K562 (cell line): Measurements from ENCODE around the gene MEAF6. TPM values are rescaled to one million over a fixed set of nuclear protein-coding genes. Genes with fewer than 3 reads are reported as not detected.

Source experiments
- polyA plus RNA-seq, 8 experiments: library from polyadenylated mRNA; depleted of rRNA in 4 of 8; stranded (reverse) in 5 of 8; unstranded in 3 of 8; fragments of >200 nt; fragmentation: Nextera tagmentation in 2 of 8; fragmentation: Illumina TruSeq in 1 of 8; extraction: Ambion mirVana in 2 of 8; extraction: Trizol in 1 of 8; gene quantifications; 2 replicates each; pipeline versions ENCODE4 v1.2.1 to v1.2.3, GENCODE V29; 2011 to 2014; ENCODE audit warnings: inconsistent platforms in 1 of 8, missing spikeins in 1 of 8
- total RNA-seq, 7 experiments: library from RNA; depleted of rRNA in 6 of 7; stranded (reverse); fragments of >200 nt in 6 of 7; fragmentation: Illumina TruSeq in 2 of 7; extraction: Trizol in 2 of 7; gene quantifications; 2 replicates each; pipeline versions ENCODE4 v1.2.1 to v1.2.3, GENCODE V29; 2011 to 2021; ENCODE audit warnings: low replicate concordance in 1 of 7
- TF ChIP-seq, protein P1 (sequence below): fragments of 250-450 bp; sonication (Bioruptor Pico); IDR thresholded peaks from 2 replicates; pipeline ENCODE4 v1.4.0; 2020
- TF ChIP-seq, protein P2 (sequence below): fragments of 450-650 bp; formaldehyde crosslinking; IDR thresholded peaks from 2 replicates; pipeline ENCODE4 v1.4.0; 2020; ENCODE audit warnings: mild to moderate bottlenecking, moderate library complexity

The MEAF6 gene
- total and polyA plus RNA-seq, 9 of the 15 experiments (the other 6 are each of a cell fraction or from before 2014, with no cell fraction given): 55.0 to 151 (median 92.3) TPM

- TF ChIP-seq, protein P1, sequence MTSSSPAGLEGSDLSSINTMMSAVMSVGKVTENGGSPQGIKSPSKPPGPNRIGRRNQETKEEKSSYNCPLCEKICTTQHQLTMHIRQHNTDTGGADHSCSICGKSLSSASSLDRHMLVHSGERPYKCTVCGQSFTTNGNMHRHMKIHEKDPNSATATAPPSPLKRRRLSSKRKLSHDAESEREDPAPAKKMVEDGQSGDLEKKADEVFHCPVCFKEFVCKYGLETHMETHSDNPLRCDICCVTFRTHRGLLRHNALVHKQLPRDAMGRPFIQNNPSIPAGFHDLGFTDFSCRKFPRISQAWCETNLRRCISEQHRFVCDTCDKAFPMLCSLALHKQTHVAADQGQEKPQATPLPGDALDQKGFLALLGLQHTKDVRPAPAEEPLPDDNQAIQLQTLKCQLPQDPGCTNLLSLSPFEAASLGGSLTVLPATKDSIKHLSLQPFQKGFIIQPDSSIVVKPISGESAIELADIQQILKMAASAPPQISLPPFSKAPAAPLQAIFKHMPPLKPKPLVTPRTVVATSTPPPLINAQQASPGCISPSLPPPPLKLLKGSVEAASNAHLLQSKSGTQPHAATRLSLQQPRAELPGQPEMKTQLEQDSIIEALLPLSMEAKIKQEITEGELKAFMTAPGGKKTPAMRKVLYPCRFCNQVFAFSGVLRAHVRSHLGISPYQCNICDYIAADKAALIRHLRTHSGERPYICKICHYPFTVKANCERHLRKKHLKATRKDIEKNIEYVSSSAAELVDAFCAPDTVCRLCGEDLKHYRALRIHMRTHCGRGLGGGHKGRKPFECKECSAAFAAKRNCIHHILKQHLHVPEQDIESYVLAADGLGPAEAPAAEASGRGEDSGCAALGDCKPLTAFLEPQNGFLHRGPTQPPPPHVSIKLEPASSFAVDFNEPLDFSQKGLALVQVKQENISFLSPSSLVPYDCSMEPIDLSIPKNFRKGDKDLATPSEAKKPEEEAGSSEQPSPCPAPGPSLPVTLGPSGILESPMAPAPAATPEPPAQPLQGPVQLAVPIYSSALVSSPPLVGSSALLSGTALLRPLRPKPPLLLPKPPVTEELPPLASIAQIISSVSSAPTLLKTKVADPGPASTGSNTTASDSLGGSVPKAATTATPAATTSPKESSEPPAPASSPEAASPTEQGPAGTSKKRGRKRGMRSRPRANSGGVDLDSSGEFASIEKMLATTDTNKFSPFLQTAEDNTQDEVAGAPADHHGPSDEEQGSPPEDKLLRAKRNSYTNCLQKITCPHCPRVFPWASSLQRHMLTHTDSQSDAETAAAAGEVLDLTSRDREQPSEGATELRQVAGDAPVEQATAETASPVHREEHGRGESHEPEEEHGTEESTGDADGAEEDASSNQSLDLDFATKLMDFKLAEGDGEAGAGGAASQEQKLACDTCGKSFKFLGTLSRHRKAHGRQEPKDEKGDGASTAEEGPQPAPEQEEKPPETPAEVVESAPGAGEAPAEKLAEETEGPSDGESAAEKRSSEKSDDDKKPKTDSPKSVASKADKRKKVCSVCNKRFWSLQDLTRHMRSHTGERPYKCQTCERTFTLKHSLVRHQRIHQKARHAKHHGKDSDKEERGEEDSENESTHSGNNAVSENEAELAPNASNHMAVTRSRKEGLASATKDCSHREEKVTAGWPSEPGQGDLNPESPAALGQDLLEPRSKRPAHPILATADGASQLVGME: no peak
- TF ChIP-seq, protein P2, sequence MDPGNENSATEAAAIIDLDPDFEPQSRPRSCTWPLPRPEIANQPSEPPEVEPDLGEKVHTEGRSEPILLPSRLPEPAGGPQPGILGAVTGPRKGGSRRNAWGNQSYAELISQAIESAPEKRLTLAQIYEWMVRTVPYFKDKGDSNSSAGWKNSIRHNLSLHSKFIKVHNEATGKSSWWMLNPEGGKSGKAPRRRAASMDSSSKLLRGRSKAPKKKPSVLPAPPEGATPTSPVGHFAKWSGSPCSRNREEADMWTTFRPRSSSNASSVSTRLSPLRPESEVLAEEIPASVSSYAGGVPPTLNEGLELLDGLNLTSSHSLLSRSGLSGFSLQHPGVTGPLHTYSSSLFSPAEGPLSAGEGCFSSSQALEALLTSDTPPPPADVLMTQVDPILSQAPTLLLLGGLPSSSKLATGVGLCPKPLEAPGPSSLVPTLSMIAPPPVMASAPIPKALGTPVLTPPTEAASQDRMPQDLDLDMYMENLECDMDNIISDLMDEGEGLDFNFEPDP (CRISPR knock-in tag): no peak
Measured at GRCh38 chr1:37533317-37534093, 18.9 kb upstream of the MEAF6 start (continued).
